Measurements from ENCODE around the gene ZNF23.

DNA sequence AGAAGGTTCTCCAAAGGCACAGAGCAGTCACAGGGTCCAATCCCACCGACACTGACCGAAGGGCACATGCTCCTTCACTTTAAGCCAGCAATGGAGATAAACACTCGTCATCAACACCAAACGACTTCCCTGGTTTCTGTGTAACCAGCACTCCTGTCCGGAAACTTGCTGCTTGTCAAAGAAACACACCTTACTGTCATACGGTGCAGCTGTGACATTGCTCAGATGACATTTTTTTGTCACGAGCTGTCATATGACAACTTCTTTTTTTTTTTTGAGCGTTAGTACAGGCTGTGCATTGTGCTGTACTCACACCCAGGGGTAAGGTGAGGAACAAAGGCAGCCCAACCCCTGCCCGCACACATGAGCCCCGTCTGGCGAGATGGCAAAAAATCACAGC, 59.4 kb downstream of the ZNF23 start:
- TF ChIP-seq GATA2 (IDR thresholded peaks at IDR 0.05; ENCODE audit: low read depth, low read length) (no peak), GATA3 (IDR thresholded peaks at IDR 0.05; ENCODE audit: low read depth, low read length) (no peak)

All from SH-SY5Y (cell line).